Hepatic stellate cell (primary cell): ENCODE results near the gene ADI1.

Experiments
- DNase-seq: peaks from one replicate; pipeline ENCODE4 v3.0.0; 2011; ENCODE audit warnings: low spot score

ADI1 gene, protein sequence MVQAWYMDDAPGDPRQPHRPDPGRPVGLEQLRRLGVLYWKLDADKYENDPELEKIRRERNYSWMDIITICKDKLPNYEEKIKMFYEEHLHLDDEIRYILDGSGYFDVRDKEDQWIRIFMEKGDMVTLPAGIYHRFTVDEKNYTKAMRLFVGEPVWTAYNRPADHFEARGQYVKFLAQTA

DNA sequence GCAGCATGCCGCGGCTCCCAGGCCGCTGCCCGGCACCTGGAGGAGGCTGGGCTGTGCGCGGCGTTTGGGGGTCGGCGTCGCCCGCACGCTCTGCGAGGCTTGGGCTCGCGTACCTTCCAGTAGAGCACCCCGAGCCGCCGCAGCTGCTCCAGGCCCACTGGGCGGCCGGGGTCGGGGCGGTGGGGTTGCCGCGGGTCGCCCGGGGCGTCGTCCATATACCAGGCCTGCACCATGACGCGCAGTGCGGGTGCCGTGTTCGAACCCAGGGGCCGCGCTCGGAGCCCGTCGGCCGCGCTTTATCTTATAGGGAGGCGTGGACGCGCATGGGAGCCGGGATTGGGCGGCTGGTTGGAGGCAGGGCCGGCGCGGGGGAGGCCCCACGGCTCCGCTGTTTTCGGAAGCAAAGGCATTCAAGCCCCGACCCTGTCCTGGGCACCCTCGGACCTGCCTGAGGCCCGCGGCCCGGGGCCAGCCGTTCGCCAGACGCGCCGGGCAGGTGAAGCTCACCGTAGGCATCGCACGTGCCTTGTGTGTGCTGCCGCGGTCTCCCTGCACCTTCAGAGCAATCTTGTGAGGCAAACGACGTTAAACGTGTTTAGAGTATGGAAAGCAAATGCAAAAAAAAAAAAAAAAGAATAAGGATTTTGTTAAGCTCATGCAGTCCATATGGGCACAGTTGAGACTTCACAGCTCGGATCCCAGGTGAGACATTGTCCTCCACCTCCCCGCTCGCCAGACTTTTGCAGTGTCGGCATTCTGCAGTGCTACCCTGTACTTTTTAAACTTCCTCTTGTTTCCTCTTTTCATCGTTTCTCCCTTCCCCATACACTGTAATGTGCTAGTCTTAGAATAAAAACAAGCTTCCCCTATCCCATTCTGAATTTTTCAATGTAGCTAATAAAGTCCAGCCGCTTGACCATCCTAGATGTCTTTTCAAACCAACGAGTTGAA, at the start of gene ADI1:
ADI1 (minus strand) TSS at position 277 of the 951 bp plus-strand sequence; CDS start at position 233, 44 bp downstream.
- DNase-seq = peak; percentile 79

DNA sequence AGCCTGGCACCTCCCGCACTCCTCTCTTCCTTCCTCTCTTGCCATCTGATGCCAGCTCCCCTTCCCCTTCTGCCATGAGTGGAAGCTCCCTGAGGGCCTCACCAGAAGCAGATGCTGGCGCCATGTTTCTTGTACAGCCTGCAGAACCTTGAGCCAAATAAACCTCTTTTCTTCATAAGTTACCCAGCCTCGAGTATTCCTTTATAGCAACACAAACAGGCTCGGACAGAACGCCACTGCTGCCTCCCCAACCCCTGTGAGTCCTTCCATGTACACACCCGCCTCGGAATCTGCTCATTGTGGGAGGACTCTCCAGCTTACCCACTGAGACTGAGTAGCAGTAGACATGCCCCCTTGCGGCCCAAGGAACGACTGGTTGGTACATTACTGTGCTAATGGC, 47.5 kb upstream of the ADI1 start:
- no peak for DNase-seq

DNA sequence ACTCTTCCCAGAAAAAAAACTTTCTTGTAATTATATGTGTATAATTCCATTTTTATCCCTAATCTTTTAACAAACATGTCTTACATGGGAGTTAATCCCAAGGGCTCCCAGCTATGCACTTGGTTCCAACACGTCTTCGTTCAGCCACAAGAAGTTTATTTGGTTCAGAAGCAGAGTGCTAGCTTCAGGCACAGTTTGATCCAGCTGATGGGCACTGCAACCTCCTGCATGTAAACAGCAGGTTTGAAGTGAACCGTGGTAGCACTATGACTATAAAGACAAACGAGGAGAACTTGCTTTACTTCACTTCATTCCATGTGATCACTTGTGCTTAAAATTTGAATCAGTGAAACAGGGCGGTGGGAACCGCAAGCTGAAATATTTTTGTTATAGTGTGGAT, 45.8 kb upstream of the ADI1 start:
- no peak for DNase-seq

DNA sequence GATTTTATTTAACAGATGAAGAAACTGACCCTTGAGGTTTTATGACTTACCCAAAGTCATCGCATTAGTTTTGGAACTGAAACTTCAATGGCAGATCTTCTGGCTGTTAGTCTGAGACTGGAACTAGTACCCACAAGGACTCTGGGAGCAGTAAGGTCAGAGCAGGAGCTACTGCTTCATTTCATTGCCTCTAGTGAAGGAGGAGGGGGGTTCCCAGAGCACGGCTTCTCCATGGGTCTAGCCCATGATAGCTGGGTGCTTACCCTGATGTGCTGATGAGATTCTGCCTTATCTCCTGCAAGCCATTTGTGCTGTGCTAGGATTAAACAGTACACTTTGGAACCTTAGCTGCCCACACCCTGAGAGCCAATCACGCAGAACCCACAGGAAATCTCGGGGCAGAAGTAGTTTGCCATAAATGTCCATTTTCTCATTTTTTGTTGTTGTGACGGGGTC, 44.2 kb upstream of the ADI1 start:
- no peak for DNase-seq

DNA sequence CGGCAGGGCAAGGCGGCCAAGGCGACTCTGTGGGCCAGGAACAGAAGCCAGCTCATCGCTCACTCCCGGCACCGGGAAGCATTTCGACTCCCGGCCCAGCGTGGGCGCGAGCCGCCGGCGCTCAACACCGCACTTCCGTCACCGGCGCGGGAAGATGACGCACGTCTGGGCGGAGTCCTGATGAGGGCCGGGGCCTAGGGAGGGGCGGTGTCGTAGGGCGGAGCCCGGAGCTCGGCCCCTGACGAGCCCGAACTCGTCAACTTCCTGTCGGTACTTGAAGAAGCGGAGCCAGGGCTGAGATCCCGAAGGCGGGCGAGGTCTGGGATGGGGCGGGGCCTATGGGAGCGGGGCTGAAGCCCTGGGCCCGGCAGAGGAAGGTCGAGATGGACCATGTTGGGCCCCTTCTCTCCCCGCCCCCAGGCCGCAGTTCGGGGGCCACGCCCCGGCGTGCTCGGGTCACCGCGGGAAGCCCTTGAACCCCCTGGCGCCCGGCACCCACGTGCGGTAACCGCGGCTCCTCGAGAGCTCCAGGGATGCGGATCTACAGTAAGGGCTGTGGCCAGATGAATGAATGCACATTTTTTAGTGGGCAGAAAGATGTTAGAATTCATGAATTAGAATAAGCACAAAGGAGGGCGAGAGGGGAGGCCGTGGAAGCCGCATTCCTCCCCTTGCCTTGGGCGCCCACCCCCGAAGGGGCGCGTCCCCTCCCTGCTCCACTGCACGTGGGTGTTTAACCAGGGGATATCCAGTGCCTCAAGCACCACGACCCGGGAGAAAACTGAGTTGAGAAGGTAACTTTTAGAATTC, 39.1 kb upstream of the ADI1 start, which contains the start of gene RNASEH1:
RNASEH1 (minus strand) TSS at position 129 of the 810 bp plus-strand sequence; CDS start at position 56, 73 bp downstream.
- peak; percentile 100 for DNase-seq

DNA sequence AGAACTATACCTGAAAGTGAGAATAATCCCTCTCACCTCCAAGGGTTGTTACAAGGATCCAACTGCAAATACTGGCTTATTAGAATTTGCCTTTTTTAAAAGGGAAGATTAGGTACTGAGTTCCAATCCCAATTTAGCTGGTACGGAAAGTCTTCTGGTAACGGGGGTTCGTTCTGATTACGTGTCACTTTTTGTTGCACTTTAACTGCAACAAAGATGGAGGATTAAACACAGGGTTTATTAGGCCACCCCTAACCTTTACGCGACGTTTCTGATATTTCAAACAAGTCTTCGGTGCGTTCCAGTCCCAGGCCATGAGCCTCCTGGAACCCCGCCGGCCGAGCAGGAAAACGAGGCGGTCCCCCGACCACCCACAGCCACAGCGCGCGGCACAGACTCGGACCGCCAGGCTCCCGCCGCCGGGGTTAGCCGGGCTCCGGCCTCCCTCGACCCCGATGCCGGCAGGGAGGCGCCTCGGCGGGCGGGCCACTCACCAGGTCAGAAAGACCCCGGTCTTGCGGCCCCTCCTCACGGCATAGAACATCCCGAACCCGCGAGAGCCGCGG, 38.4 kb upstream of the ADI1 start:
- DNase-seq = no peak

DNA sequence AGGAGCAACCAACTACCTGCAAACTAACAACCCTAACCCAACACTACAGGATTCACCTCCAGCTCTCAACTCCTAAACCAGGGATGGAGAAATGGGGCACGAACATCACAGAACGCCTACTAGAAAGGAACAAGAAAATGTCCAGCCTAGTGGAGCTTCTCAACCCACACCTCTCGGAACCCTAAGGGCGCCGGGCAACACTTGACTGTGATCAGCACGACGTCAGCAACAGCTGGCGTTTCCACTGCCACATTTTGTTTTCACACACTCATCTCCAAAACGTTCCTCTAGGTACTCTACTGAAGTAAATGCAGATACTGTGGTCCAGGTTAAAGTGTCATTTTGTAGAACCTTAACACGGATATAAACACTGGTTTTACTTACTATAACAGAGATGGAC, 34.6 kb upstream of the ADI1 start:
- no peak for DNase-seq

DNA sequence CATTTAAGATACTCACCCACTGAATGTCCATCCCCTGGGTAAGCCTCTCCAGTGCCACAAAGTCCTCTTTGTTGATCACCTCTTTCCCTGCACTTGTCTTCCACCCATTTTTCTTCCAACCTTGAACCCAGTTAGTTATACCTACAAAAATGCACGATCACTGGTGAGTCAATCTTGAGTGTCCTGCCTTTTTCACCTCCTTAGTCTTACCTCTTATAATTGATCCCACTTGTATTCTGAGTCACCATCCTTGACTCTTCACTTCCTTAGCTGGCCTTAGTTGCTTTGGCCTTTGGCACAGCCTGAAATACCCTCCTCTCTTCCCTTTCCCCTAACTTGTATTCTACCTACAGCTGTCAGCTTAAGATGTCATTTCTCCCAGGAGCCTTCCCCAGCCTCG, 28.6 kb upstream of the ADI1 start:
- no peak for DNase-seq

DNA sequence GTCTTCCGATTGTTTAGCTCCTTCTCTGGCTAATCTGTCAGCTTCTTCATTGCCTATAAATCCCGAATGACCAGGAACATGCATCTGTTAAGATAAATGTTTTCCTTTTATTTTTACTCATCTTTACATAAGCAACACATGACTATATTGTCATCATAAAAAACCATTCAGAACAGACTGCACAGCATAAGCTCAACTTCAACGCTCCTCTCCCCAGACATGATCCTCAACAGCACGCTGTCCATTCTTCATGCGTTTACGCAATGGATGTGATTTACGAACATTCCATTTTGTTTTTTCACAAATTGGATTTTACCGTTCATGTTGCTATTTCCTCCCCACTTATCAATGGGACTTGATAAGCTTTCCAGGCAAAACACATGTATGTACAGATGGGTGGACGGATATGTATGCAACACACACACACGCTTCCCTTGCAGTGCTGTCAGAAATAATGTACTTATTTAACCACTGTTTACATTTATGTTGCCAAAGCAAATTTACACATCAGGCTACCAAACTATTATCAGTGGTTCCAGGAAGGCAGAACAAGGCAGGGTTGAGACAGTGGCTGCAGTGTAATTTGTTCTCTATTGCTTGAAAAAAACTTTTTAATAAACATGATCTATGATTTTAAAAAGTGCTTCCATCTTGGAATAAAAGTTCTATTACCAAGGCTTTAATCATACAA, 26.6 kb upstream of the ADI1 start:
- no peak for DNase-seq

DNA sequence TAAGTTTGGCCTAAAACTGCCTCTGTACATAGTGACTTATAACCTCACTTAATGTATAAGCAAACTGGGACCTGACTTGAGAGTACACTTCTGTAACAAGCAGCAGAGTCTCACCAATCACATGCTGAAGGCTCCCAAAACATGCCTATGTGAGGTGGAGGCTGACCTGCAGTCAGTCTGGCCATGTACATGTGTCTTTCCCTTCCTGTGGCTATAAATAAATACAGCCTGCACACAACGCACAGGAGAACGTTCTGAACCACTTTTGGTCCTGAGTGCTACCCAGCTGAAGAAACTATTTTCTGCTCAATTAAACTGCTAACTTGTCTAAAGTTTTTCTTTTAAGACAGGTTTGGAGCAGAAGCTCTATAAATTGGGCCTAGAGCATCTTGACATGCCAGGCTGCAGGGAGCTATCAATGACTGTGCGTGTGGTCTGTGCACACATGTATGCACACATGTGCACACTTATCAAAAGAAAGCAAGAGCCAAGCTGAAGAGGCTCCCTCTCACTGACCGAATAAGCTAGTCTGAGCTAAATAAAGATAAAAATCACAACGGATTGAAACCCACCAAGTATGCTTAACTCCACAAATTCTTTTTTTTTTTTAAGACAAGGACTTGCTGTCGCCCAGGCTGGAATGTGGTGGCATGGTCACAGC, 23.8 kb upstream of the ADI1 start:
- no peak for DNase-seq

DNA sequence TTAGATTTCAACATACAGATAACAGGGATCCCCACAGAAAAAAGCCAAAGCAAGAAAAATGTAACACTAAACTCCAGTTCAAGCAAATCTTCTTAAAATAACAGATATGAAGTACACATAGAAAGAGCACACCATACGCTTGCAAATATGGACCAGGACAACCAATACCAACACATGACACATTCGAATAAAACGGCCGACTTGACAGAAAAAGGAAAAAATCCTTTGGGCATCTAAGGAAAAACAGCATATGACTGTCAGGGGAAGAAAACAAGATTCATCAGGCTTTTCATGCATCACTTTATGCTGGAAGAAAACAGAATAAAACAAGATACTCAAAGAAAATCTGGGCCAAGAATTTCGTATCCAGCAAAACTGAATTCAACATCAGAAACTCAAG, 22.8 kb upstream of the ADI1 start:
- DNase-seq = no peak

DNA sequence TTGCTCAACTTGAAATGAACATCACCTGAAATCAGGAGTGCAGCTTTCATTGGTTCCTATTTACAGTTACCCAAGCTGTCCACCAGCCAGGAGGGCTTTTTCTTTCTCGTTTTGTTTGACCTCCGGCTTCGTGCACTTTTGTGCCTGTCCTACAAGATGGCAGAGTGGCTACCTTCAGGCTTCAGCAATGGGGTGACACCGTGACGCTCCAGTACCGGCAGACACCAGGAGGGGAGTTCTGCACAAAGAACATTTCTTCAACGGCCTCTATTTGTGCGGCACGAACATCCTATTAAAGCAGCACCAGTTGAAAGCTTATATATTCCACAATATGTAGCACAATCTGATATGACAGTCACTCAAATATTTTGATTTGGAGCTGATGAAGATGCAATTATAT, 20.5 kb upstream of the ADI1 start:
- no peak for DNase-seq

DNA sequence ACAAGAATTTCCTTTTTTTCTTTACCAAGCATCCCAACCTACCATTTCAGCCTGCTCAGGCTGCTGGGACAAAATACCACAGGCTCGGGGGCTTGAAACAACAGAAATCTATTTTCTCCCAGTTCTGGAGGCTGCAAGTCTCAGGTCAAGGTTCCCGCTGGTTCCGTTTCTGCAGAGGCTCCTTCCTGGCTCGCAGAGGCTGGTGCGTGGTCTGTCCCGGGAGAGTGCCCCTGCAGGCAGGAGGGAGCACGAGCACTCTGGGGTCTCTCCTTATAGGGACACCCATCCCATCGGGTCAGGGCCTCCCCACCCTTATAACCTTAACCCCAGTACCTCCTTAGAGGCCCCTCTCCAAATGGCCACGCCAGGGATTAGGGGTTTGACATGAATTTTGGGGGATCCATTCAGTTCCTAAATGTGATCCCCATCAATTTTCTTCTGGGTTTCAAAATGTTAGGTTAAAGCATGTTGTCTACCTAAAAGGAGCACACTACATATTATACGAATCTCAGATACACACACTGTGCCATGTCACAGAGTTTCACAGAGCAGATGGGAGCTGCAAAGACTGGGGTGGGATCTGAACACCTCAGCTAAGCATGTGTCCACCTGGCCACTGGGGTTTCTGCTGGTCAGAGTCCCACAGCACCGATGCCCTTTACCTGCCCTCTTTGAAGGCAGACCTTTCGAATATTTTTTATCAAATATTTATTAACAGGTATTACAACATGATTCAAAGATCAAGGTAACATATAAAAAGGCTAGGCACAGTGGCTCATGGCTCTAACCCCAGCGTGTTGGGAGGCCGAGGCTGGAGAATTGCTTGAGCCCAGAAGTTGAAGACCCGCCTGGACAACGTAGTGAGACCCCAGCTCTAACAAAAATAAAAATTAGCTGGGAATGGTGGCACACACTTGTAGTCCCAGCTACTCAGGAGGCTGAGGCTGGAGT, 17.6 kb upstream of the ADI1 start:
- DNase-seq = peak; percentile 73

DNA sequence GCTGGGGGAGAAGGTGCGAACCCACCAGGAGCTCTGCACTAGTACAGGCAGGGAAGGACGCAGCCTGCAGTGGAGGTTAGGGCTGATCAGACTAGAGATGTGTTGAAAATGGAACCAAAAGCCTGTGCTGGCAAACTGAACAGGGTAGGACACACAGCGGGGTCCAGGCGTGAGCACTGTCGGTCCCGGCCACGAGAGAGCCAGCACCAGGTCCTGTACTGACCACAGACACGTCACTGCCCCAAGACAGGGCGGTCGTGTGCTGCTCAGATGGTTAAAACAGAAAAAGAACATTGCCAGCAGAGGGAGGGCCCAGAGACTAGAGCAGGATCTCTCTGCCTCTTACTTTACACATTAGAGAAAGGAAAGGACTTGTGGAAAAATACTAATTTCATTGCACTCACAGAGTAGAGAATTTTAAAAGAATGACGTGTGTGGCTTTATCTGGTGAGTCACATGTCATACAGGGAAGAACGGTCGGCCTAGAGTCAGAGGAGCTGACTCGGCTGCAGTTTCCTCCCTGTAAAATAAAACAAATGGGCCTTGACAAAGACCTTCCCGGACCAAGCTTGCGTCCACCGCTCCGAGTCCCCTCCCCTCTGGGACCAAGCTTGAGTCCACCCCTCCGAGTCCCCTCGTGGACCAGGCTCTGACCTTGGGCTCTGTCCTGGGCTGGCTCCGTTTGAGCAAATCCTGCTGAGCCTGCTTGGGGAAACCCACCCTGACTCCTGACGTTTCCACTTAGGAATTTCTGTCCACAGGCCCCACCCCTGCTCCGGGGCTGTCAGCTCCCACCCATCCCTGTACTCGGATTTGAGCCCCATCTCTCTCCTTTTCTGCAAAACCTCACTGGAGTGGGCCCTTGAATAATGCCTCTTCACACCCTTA, 16.7 kb upstream of the ADI1 start:
- peak; percentile 87 for DNase-seq

DNA sequence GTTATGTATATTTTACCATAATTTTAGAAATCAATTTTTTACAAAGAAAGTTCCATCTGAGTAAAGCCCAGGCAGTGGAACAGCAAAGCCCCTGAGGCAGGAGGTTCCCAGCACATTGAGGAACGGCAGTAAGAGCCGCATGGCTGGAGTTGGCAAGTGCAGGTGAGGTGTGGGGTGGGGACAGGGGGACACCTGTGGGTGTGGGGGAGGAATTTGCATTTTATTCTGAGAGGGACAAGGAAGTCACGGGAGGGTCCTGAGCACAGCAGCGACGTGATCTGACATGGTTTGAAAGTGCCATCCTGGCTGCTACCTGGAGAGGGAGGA, 16.1 kb upstream of the ADI1 start:
- DNase-seq = no peak

DNA sequence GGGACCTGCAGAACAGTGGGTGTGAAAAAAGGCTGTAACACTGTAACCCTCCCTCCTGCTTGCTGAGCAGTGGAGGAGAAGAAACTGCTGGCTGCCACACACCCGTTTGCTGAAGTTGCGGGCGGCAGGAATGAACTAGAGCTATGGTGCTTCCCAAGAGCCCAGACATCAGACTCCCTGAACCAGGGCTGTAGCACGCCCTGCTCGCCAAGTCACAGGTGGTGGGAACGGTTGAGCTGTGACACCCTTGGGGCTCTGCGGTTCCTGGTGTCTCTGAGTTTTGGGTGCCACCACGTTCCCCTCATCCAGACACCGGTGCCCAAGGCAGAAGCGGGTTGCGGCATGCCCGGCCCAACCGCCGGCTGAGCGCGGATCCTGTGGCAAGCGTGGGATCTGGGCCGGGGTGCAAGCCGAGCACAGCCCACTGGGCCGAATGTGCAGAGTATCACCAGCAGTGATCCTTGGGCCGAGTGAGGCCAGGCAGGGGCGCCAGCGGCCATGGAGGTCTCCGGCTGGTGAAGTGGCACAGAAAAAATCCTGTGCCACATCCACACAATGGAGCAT, 15.0 kb upstream of the ADI1 start:
- DNase-seq = no peak

DNA sequence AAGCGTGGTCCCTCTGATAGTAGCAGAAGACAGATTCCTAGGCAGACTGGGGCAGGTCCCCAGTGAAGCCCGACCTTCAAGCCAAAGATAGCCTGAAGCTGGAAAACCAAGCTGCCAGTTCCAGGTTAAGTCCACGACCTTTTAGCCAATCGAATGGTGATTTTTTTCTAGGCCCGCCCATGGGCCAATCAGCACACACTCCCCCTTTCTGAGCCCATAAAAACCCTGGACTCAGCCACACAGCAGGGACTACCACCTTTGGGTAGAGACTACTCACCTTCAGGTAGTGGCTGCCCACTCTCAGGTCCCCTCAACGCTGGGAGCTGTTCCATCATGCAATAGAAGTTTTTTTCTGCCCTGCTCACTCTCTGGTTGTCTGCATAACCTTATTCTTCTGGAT, 14.5 kb upstream of the ADI1 start:
- no peak for DNase-seq

DNA sequence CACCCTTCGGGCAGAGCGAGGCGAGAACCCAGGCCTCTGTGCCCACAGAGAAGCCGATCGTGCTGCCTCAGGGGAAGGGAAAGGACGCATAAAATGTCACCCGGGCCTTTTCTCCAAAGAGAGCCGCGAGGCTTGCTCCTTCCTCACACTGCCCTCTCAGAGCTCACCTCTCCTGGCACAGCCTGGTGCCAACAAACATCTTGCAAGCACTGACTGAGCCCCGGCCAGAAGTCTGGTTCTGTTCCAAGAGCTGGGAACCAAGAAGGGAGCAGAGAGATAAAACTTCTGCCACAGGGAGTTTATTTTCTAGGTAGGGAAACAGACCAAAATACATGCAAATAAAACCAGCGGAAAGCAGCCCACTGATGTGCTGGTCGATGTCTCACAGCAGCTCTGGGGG, 13.6 kb upstream of the ADI1 start:
- DNase-seq = no peak
